UCSD-AML1 (cell line): ENCODE measurements around the gene BACH2.

ENCODE experiments used
- DNase-seq: peaks from one replicate; lab custom pipeline; 2025; ENCODE audit not compliant: unreplicated experiment; lab: John Stamatoyannopoulos, UW

Gene BACH2

DNA sequence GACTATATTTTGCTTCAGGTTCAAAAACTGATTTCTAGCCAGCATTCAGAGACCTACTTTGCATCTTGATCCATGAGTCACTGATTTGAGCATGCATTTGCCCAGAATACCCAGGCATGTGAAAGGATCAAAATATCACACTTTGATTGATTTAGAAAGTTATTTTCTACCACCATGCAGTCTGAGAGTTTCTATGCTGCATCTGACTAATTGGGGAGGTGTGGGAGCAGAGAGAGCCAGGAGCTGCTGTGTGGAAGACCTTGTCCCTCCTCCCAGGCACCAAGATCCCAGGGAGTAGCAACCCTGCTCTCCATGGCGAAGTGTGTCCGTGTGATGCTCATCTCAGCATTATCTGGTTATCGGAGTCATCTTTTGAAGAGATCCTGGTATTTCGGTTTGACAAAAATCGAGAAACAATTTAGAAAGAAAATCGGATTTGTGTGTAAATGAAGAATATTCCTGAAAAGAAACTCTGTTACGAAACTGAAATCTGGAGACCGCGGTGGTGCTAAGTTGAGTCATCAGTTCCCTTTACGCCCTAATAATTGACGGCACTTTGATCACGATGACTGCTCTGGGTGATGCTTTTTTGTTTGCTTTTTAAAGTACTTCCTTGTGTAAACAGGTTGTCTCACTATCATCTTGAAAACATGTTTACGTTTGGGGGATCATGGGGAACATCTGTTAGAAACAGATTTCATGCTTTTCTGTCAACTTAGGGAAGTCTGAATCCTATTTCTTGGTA lies 193.4 kb downstream of the BACH2 start:
- no peak for DNase-seq

GRCh38 chr6:90101403-90101802 lies 195.2 kb downstream of the BACH2 start:
- no peak for DNase-seq

DNA sequence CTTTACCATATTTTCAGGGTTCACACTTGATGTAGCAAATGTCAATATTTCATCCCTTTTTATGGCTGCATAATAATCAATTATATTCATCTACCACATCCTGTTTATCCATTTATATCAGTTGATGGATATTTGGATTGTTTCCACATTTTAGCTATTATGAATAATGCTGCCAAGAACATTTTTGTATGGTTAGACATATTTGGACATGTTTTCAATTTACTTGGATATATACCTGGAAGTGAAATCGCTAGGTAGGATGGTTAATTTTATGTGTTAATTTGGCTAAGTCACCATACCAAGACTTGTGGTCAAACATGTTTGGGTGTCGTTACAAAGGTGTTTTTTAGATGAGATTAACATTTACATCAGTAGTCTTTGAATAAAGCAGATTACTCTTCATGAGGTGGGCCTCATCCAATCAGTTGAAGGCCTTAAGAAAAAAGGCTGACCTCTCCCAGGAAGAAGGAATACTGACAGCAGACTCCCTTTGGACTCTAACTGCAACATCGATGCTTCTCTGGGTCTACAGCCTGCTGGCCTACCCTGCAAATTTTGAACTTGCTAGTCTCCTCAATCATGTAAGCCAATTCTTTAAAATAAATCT lies 196.5 kb downstream of the BACH2 start:
- no peak for DNase-seq

- DNase-seq = no peak
These were observed 198.0 kb downstream of the BACH2 start for GRCh38 chr6:90098627-90099026.

GRCh38 chr6:90098001-90098531 lies 198.6 kb downstream of the BACH2 start:
- DNase-seq = no peak

DNA sequence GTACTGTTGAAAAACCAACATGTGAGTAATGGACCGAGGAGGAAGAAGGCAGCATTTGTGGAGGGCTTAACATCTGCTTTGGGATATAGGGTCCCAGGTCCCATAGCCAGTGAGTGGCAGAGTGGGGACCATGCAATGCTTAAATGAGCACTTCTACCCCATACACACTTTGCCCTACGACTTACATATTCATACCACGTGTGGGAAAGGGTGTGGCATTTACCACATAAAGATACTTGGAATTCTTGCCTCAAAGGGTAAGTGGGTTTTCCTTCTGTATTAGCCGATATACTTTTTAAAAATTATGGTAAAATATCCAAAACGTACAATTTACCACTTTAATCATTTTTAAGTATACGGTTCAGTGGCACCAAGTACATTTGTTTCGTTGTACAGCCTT lies 199.3 kb downstream of the BACH2 start:
- no peak for DNase-seq

GRCh38 chr6:90096818-90097217 lies 199.8 kb downstream of the BACH2 start:
- no peak for DNase-seq

DNA sequence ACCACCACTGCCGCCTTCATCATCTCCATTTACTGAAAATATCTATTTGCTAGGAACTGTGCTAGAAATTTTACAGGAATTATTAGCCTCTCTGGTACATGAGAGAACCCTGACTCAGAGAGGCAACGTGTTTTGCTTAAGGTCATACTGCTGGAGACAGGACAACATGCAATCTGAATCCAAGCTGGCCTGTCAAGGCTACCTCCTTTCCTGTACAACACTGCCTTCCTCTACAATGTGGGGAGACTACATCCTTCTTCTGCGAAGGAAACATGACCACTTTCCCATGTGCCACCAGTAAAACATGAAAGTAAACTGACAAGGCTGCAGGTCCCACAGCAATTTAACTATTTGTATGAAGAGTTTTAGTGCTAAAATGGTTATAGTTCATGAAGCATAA lies 200.9 kb downstream of the BACH2 start:
- DNase-seq = no peak

DNA sequence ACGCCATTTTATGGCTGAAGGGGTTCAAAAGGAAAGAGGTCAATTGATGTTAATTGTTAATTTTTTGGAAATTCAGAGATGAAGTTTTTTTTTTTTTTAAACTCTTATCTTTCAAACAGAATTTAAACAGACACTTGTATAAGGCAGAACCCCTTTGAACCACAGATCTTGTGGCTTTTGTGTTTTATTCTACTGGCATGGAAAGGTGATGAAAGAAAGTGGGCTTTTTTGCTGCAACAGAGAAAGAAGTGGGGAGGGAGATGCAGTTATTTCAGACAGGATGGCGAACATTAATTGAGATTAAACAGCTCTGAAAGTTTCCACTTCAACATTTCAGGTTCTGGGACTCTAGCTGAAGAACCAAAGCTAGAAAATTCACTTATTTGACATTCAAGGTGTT lies 201.5 kb downstream of the BACH2 start:
- no peak for DNase-seq

GRCh38 chr6:90093558-90094073 lies 203.0 kb downstream of the BACH2 start:
- DNase-seq = no peak

DNA sequence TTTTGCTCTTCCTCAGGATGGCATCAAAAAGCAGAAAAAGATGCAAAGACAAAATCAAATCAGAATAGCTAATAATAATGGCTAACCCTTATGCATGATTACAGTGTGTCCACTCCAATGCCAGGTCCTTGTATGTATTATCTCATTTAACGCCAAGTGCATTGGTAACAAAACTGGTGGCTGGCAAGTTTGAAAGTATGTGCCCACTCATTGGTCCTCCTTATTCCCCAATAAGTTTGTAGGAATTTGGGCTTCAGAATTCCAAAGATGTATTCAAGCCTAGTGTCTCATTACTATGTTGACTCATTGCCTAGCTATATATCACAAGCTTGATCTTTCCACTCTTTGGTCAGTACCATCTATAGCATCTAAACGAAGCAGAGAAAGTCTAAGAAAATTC lies 205.8 kb downstream of the BACH2 start:
- DNase-seq = no peak

DNA sequence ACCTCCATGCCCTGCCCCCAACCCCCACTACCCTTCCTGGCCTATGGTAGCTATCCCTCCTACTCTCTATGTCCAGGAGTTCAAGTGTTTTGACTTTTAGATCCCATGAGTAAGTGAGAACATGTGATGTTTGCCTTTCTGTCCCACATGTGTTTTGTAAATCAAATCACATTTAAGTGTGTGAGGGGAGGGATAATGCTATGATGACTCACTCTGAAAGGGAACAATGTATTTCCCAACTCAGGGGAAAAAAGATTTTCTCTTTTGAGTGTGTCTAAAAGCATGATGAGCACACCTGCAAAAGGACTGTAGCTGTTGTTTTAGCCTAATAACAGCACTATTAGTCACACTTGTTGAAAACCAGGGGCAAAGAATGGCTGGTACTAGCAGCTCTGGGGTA lies 208.6 kb downstream of the BACH2 start:
- no peak for DNase-seq

GRCh38 chr6:90087106-90087833 lies 209.4 kb downstream of the BACH2 start:
- DNase-seq = no peak

GRCh38 chr6:90086517-90086916 lies 210.1 kb downstream of the BACH2 start:
- DNase-seq = no peak

- no peak for DNase-seq
These were observed 212.8 kb downstream of the BACH2 start for GRCh38 chr6:90083891-90084290.

- DNase-seq = no peak
These were observed 213.8 kb downstream of the BACH2 start for GRCh38 chr6:90082847-90083246.

DNA sequence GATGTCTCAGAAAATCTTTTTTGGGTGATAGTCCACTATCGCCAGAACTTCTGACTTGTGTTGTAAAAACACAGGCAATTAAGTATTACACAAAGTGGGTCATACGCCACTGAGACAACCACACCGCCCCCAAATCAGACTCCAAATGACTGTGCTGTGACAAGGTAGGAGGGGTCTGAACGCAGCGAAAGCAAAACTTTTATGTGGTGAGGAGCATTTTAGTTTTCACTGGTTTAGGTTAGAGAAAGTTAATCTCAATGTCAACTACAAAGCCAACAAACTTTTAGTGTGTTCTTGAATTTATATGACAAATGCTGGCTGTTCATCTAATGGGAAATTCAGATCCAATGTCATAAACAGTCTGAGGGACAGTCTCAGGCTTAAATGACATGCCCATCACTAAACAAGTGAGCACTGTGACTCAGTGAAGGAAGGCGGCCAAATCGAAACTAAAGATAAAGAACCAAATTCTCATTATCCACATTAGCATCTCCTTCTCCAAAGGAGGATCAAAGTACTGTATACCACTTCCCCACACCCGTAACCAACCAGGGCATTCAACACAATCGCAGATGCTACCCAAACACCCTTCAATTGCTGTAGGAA lies 215.7 kb downstream of the BACH2 start:
- DNase-seq = no peak

DNA sequence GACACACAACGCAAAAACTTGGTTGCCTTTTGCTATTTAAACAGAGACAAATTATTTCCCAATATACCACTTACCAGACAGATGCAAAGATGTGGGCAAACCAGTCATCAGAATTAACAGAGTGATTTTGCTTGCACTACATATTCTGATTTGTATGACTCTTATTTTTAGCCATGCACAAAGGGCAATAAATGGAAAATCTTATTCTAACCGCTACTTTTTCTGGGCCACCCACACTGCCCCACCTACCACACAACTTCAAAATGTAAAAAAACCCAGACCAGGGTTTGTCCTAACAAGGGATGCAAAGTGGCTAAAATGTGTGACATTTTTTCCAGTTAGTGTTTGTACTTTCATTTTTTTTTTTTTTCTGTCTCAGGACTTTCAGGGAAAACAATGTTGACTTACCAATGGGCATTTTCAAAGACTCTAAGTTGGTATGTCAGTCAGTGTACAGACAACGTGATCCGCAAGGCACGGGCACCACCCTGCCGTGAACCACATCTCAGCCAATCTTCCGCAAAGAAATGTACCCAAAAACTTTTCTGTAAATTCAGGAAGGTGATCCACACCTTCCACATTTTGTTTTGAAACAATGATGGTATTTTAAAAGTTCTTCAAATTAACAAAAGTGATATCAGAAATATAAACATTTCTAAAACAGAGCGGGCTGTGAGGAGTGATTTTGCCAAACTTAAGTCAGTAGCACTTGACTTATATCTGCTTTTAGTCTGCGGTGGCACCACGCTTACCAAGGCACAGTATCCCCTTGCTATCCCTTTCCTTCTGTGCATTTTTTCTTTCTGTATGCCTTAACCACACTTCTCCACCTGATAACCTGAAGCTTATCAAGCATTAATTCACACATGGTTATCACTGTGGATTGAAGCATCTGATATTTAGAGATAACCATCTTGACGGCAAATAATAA lies 216.8 kb downstream of the BACH2 start:
- no peak for DNase-seq

DNA sequence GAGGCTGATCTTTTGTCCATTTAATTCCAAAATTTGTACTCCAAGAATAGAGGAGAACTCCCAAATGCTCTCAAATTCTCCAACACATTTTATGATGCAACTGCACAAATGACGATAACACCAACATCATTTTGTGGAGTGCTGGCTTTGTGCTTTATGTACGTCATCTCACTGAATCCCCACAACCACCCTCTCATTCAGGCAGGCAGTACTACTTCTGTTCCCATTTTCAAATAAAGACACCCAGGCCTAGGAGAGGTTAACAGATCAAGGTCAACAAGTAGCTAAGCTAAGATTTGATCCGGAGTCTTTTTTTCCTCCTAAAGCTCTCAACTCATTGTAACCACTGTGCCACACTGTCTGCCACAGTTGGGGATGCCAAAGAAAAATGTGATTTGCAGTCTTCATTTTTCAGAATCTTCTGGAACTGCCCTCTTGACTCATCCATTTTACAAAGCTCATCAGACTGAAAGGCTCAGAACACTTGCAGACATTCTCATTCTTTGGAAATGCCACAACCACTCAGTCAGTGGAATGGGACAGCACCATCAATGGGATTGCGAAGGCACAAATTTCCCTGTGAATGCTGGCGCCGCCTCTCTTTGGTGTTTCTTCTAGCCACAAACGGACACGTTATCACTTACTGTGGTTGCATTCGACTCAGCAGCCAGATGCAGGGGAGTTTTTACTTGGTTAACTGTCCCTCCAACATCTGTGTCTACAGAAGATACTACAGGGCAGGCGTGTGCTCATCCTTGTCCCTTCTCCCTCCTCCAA lies 217.9 kb downstream of the BACH2 start:
- no peak for DNase-seq
